Stomach (tissue), 9 donors: ENCODE results near the gene KCNQ1. TPM values are rescaled to one million over a fixed set of nuclear protein-coding genes. Genes with fewer than 3 reads are reported as not detected.

Experiments used
- DNase-seq, 2 donors: peaks; one replicate each; pipeline versions ENCODE4 v3.0.0 to v3.0.0-alpha.2; 2013 to 2019
- H3K27ac ChIP-seq, 5 donors: fragments of 200-600 bp in 4 of 5; sonication (generic) in 4 of 5; one replicate each; pipeline ENCODE4 v1.5.1; 2013 to 2019; ENCODE audit warnings: mild to moderate bottlenecking in 1 of 5, moderate library complexity in 1 of 5
- H3K27me3 ChIP-seq, 3 donors: fragments of 200-600 bp; sonication (generic); one replicate each; pipeline ENCODE4 v1.5.1; 2017 to 2019; ENCODE audit warnings: mixed run types in 1 of 3
- H3K36me3 ChIP-seq, 4 donors: fragments of 200-600 bp; sonication (generic); 1 replicate in 3 of 4; 2 replicates in 1 of 4; pipeline ENCODE4 v1.5.1; 2016 to 2019
- H3K4me1 ChIP-seq, 4 donors: fragments of 200-600 bp; sonication (generic); one replicate each; pipeline ENCODE4 v1.5.1; 2016 to 2019
- H3K4me3 ChIP-seq, 4 donors: fragments of 200-600 bp; sonication (generic) in 3 of 4; one replicate each; pipeline ENCODE4 v1.5.1; 2016 to 2019; ENCODE audit warnings: mild to moderate bottlenecking in 1 of 4
- H3K9me3 ChIP-seq, 4 donors: fragments of 200-600 bp; sonication (generic); one replicate each; pipeline ENCODE4 v1.5.1; 2016 to 2019
- EP300 ChIP-seq: sonication (generic); formaldehyde crosslinking; IDR thresholded peaks from one replicate; pipeline ENCODE4 v1.6.1; 2017; ENCODE audit warnings: antibody characterized with exemption
- POLR2A ChIP-seq, 4 donors: fragments of 450-650 bp; IDR thresholded peaks; one replicate each; pipeline ENCODE4 v1.6.1; 2016; ENCODE audit warnings: antibody characterized with exemption in 4 of 4, control low read depth in 2 of 4, mild to moderate bottlenecking in 1 of 4, moderate library complexity in 1 of 4
- POLR2AphosphoS5 ChIP-seq, 3 donors: sonication (generic); formaldehyde crosslinking; IDR thresholded peaks; one replicate each; pipeline ENCODE4 v1.6.1; 2016; ENCODE audit warnings: antibody characterized with exemption in 3 of 3
- WGBS, 5 donors: extraction: QIAGEN DNeasy Blood & Tissue Kit in 3 of 5; methylation state at CpG; one replicate each; pipeline versions ENCODE4 v1.1.5 to v1.1.7; 2013 to 2018; 5-methylcytosine and 5-hydroxymethylcytosine counted together
- intact Hi-C: fragments of 100-400 bp; cut with DNase I; formaldehyde crosslinking; loops from one replicate; pipeline ENCODE4 v1.15.1; 2023; ENCODE audit warnings: low total_unique reads
- polyA plus RNA-seq, 3 donors: library from polyadenylated mRNA; stranded (reverse); fragments of 200-250 nt; gene quantifications; one replicate each; pipeline ENCODE4 v1.2.3, GENCODE V29; 2013
- total RNA-seq, 5 donors: library from RNA; depleted of rRNA; stranded (reverse); fragments of >200 nt; gene quantifications; one replicate each; pipeline versions ENCODE4 v1.1.0 to v1.2.3, GENCODE V29; 2014 to 2016
- TF ChIP-seq, protein P1 (sequence below), 7 experiments: fragments of 450-650 bp in 4 of 7; fragments of 200-600 bp in 3 of 7; sonication (generic) in 3 of 7; IDR thresholded peaks; one replicate each; pipeline ENCODE4 v1.5.1; 2016 to 2019; ENCODE audit warnings: antibody characterized with exemption in 7 of 7, control low read depth in 2 of 7, mild to moderate bottlenecking in 1 of 7
- donor health status: healthy with polysubstance abuse.
- donor health status: Bipolar disorder and iron deficiency.
- donor health status: healthy.

The KCNQ1 gene
- total and polyA plus RNA-seq, 8 donors = 12.1 to 155 (median 49.0) TPM

DNA sequence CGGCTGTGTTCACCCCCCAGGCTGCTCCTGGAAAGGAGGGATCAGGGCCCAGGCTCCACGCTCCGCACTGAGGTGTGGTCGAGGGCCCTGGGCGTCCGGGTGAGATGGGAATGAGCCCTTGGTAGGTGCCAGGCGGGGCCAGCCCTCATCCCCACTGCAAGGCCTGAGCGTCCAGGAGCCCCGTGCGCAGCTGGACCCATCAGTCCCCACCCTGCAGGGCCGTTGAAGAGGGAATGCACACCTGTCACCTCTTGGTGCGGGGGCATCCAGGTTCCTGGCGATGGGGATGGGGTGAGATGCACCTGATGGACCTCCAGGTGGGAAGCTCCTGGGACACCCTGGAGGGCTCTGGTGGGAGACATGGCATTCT is 72.2 kb downstream of the KCNQ1 start:
- peaks cover 0 to 10% (median 2%) of the 10 kb centered on the region in 4 donors for H3K4me1 ChIP-seq
- no peak for TF ChIP-seq POLR2A (IDR thresholded peaks at IDR 0.05)
- TF ChIP-seq, protein P1, sequence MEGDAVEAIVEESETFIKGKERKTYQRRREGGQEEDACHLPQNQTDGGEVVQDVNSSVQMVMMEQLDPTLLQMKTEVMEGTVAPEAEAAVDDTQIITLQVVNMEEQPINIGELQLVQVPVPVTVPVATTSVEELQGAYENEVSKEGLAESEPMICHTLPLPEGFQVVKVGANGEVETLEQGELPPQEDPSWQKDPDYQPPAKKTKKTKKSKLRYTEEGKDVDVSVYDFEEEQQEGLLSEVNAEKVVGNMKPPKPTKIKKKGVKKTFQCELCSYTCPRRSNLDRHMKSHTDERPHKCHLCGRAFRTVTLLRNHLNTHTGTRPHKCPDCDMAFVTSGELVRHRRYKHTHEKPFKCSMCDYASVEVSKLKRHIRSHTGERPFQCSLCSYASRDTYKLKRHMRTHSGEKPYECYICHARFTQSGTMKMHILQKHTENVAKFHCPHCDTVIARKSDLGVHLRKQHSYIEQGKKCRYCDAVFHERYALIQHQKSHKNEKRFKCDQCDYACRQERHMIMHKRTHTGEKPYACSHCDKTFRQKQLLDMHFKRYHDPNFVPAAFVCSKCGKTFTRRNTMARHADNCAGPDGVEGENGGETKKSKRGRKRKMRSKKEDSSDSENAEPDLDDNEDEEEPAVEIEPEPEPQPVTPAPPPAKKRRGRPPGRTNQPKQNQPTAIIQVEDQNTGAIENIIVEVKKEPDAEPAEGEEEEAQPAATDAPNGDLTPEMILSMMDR (IDR thresholded peaks at IDR 0.05) = no peak
- no peak for TF ChIP-seq EP300
- TF ChIP-seq POLR2AphosphoS5 (IDR thresholded peaks at IDR 0.05) = no peak
- no peaks in the 10 kb centered on the region for H3K36me3 ChIP-seq
- H3K27ac ChIP-seq = no peak overlapping the region
- peaks cover 0 to 6% (median 0%) of the 10 kb centered on the region in 3 donors for H3K27me3 ChIP-seq
- no peaks in the 10 kb centered on the region for H3K9me3 ChIP-seq
- H3K4me3 ChIP-seq = no peak overlapping the region
- 86 to 90% (median 89%) methylated on average over 9 to 13 of the region's 13 CpGs for WGBS, 5 donors
- DNase-seq = peak in 1 of 2 donors; percentile 1
- intact Hi-C loops = no loop called here

DNA sequence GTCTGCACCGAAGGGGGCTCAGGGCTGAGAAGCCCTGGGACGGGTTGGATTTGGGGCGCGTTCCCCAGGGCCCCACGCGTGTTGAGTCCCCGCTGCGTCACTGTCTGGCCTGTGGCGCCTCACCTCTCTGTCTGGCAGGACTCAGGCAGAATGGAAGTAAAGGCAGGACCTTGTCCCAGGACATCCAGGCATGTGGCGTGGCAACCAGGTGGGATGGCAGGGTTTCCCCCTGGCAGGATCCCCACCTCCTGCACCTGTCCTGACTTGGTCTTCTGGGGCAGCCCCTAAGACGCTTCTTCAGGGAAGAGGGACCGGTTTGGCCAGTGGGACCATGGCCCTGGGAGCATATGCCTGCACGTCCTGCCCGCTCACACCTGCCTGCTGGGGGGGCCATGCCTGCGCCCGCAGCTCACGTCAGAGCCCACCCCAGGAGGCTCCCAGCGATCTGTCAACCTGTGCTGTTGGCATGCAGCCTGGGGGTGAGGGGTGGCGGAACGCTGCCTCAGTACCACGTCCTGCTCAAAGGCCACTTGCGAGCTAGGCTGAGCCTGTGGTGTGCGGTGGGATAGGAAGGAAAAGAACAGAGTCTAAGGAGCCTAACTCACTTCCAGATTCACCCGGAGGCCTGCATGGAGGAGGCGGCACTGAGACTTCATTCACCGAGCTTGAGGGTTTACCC is 72.7 kb downstream of the KCNQ1 start:
- intact Hi-C loops = no loop called here
- WGBS, 5 donors = 83 to 90% (median 85%) methylated on average over 20 to 26 of the region's 26 CpGs

DNA sequence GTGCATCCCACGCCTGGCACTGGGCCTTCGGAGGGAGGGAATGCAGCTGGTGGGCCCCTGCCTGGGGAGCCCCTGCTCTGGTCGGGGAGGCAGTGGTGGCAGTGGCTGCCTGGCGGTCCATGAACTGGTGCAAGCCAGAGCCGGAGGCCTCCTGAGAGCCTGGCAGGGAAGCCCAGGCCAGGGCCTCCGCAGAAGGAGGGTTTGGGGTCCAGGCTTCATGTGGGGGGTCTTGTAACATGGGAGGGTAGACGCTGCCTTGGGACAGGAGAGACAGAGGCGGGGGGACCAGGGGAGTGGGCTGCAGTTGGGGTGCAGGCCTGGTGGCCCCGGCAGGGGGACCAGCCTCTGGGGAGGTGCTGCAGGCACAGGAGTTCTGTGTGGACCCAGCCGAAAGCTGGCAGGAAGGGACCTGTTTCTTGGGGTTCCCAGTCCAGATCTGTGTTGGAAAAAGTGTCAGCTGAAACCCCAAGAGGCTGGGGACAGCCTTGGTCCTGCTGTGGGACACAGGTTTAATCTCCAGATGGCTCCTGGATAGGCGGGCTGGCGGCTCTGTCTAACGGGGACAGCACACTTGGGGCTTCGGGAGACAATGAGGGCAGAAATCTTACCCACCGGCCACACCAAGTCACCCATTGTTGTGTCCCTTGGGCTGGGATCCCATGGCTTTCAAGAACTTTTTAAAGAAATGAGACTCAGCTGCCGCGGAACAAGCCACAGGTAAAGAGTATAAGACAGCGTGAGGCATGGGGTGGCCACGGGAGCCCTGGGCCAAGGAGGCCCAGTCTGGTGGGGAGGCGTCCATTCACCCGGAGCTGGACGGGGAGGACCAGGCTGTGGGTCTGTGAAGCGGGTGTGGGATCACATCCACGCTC is 73.5 kb downstream of the KCNQ1 start:
- intact Hi-C loops = no loop called here
- Histone ChIP-seq H3K4me1 (no peaks in the 10 kb centered on the region), H3K4me3 (no peak overlapping the region), H3K36me3 (no peaks in the 10 kb centered on the region), H3K27ac (no peak overlapping the region), H3K27me3 (peaks cover 0 to 6% (median 0%) of the 10 kb centered on the region in 3 donors), H3K9me3 (no peaks in the 10 kb centered on the region)
- TF ChIP-seq POLR2AphosphoS5 (IDR thresholded peaks at IDR 0.05) (no peak), POLR2A (IDR thresholded peaks at IDR 0.05) (no peak), EP300 (no peak)
- TF ChIP-seq, protein P1 (IDR thresholded peaks at IDR 0.05) = no peak
- peak; percentile 0 to 23 for DNase-seq
- WGBS, 5 donors = 91 to 92% (median 91%) methylated on average over 19 to 24 of the region's 24 CpGs

More for the DNA sequence above, 72.7 kb downstream of the KCNQ1 start:
- H3K4me3 ChIP-seq = no peak overlapping the region
- H3K4me1 ChIP-seq = peaks cover 0 to 4% (median 0%) of the 10 kb centered on the region in 4 donors
- no peaks in the 10 kb centered on the region for H3K36me3 ChIP-seq
- TF ChIP-seq, protein P1 (IDR thresholded peaks at IDR 0.05) = no peak
- TF ChIP-seq POLR2AphosphoS5 (IDR thresholded peaks at IDR 0.05) (no peak), POLR2A (IDR thresholded peaks at IDR 0.05) (no peak), EP300 (no peak)
- DNase-seq = peak; percentile 4 to 16
- no peak overlapping the region for H3K27ac ChIP-seq
- H3K27me3 ChIP-seq = peaks cover 0 to 6% (median 0%) of the 10 kb centered on the region in 3 donors
- no peaks in the 10 kb centered on the region for H3K9me3 ChIP-seq

DNA sequence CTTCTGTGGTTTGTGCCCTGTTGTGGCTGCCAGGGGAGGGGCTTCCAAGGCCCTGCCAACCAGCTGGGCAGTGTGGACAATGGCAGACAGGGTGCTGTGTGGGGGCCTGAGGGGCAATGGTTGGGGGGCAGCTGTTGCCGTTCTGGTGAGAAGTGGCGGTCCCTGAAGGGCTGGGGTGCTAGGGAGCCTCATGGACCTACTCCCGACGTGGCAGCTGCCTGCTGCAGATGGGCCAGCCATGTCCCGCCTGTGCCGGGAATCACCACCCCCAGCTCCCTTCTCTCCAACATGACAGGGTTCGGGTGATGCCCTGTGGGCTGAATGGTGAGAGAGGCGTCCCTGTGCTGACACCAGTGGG is 74.2 kb downstream of the KCNQ1 start:
- WGBS, 5 donors = 67 to 81% (median 74%) methylated on average over 4 to 8 of the region's 8 CpGs
- H3K4me3 ChIP-seq = no peak overlapping the region
- H3K27ac ChIP-seq = no peak overlapping the region
- peaks cover 0 to 2% (median under 1%) of the 10 kb centered on the region in 4 donors for H3K4me1 ChIP-seq
- intact Hi-C loops = no loop called here
- DNase-seq = peak; percentile 0 to 13
- no peaks in the 10 kb centered on the region for H3K36me3 ChIP-seq
- no peaks in the 10 kb centered on the region for H3K9me3 ChIP-seq
- TF ChIP-seq EP300 (no peak), POLR2A (IDR thresholded peaks at IDR 0.05) (no peak), POLR2AphosphoS5 (IDR thresholded peaks at IDR 0.05) (no peak)
- TF ChIP-seq, protein P1 (IDR thresholded peaks at IDR 0.05) = no peak
- H3K27me3 ChIP-seq = peaks cover 0 to 6% (median 0%) of the 10 kb centered on the region in 3 donors
